GM23248 (cell line): ENCODE measurements around the gene NPM1. TPM values are rescaled to one million over a fixed set of nuclear protein-coding genes. Genes with fewer than 3 reads are reported as not detected.
"Not testable (repeated sequence)": the region's sequence is repeated elsewhere in the genome, so short reads cannot be mapped to it uniquely, and the experiment has no call there.

Experiments
- DNase-seq: peaks from one replicate; pipeline ENCODE4 v3.0.0-alpha.2; 2015
- H2AFZ ChIP-seq: fragments of 200-600 bp; sonication (generic); 2 replicates; pipeline ENCODE4 v1.6.1; 2016; ENCODE audit warnings: antibody characterized with exemption
- H3F3A ChIP-seq: fragments of 200-600 bp; sonication (generic); 2 replicates; pipeline ENCODE4 v1.6.1; 2016; ENCODE audit warnings: mild to moderate bottlenecking, antibody characterized with exemption, mixed run types; ENCODE audit not compliant: insufficient read depth
- H3K27ac ChIP-seq: fragments of 200-600 bp; sonication (generic); 2 replicates; pipeline ENCODE4 v1.5.1; 2016; ENCODE audit warnings: mild to moderate bottlenecking
- H3K27me3 ChIP-seq: fragments of 200-600 bp; sonication (generic); replicated peaks from 2 replicates; pipeline ENCODE4 v1.6.1; 2016; ENCODE audit warnings: mild to moderate bottlenecking; ENCODE audit not compliant: insufficient read depth
- H3K36me3 ChIP-seq: fragments of 200-600 bp; sonication (generic); 2 replicates; pipeline ENCODE4 v1.6.1; 2016; ENCODE audit warnings: low read depth, mild to moderate bottlenecking
- H3K4me1 ChIP-seq: fragments of 200-600 bp; sonication (generic); 2 replicates; pipeline ENCODE4 v1.6.1; 2016; ENCODE audit warnings: mild to moderate bottlenecking; ENCODE audit not compliant: insufficient read depth
- H3K4me2 ChIP-seq: fragments of 200-600 bp; sonication (generic); one replicate; pipeline ENCODE4 v1.6.1; 2016; ENCODE audit warnings: mild to moderate bottlenecking; ENCODE audit not compliant: unreplicated experiment
- H3K4me3 ChIP-seq: fragments of 200-600 bp; sonication (generic); 2 replicates; pipeline ENCODE4 v1.5.1; 2016; ENCODE audit warnings: mild to moderate bottlenecking
- H3K79me2 ChIP-seq: fragments of 200-600 bp; sonication (generic); 2 replicates; pipeline ENCODE4 v1.6.1; 2016; ENCODE audit warnings: mild to moderate bottlenecking; ENCODE audit not compliant: insufficient read depth
- H3K9ac ChIP-seq: fragments of 200-600 bp; sonication (generic); 2 replicates; pipeline ENCODE4 v1.6.1; 2016; ENCODE audit warnings: mild to moderate bottlenecking
- H3K9me2 ChIP-seq: fragments of 200-600 bp; sonication (generic); 2 replicates; pipeline ENCODE4 v1.6.1; 2016; ENCODE audit warnings: mixed run types, mild to moderate bottlenecking, moderate library complexity; ENCODE audit not compliant: insufficient read depth
- H3K9me3 ChIP-seq: fragments of 200-600 bp; sonication (generic); one replicate; pipeline ENCODE4 v1.6.1; 2017; ENCODE audit warnings: low read depth
- H4K20me1 ChIP-seq: fragments of 200-600 bp; sonication (generic); 2 replicates; pipeline ENCODE4 v1.6.0; 2016; ENCODE audit not compliant: insufficient read depth
- EZH2 ChIP-seq: fragments of 200-600 bp; sonication (generic); IDR thresholded peaks from 2 replicates; pipeline ENCODE4 v1.6.1; 2018; ENCODE audit warnings: antibody characterized with exemption, mild to moderate bottlenecking; ENCODE audit not compliant: insufficient read depth, poor library complexity, severe bottlenecking
- EZH2phosphoT487 ChIP-seq: fragments of 200-600 bp; sonication (generic); IDR thresholded peaks from 2 replicates; pipeline ENCODE4 v1.6.1; 2018; ENCODE audit warnings: antibody characterized with exemption, moderate library complexity, mild to moderate bottlenecking, low read depth; ENCODE audit not compliant: insufficient read depth
- WGBS, 2 experiments: methylation state at CpG; one replicate each; pipeline ENCODE4 v1.1.6; 2015 to 2017; ENCODE audit warnings: low lambda C conversion rate in 2 of 2, low coverage in 1 of 2; ENCODE audit errors: missing lambda C conversion rate in 2 of 2; 5-methylcytosine and 5-hydroxymethylcytosine counted together
- in situ Hi-C: fragments of 300-500 bp; cut with MboI; formaldehyde crosslinking; loops from 2 replicates; pipeline ENCODE4 v1.15.0; 2020
- polyA plus RNA-seq: library from polyadenylated mRNA; unstranded; fragments of >200 nt; fragmentation: Nextera tagmentation; extraction: Ambion mirVana; gene quantifications from 2 replicates; pipeline ENCODE4 v1.2.1, GENCODE V29; 2016
- total RNA-seq: library from RNA; depleted of rRNA; stranded (reverse); fragments of >200 nt; shearing (Covaris generic); gene quantifications from 2 replicates; pipeline ENCODE4 v1.2.3, GENCODE V29; 2014

NPM1 gene
- total and polyA plus RNA-seq, 2 experiments from 2014 or later = 584 to 757 TPM

GRCh38 chr5:171401167-171401947, 13.7 kb downstream of the NPM1 start:
- Histone ChIP-seq H3K9me2 (no peaks in the 10 kb centered on the region), H3K4me1 (peaks cover 12% of the 10 kb centered on the region), H3K27ac (no peak overlapping the region), H3K36me3 (peaks cover 71% of the 10 kb centered on the region), H3K9ac (no peak overlapping the region), H3K4me3 (no peak overlapping the region), H3K4me2 (no peak overlapping the region), H3K9me3 (no peaks in the 10 kb centered on the region), H3F3A (peaks cover 65% of the 10 kb centered on the region), H3K79me2 (peaks cover 76% of the 10 kb centered on the region), H4K20me1 (peaks cover 40% of the 10 kb centered on the region), H2AFZ (no peak overlapping the region), H3K27me3 (no peaks in the 10 kb centered on the region)
- 97 to 98% methylated on average over 13 of the region's 13 CpGs for WGBS, 2 experiments
- TF ChIP-seq EZH2 = no peak
- TF ChIP-seq EZH2phosphoT487 = no peak
- in situ Hi-C loops = loop anchor here (25.0 kb wide), 2 partner anchors 436 to 636 kb away; no protein-coding TSS in a partner anchor
- DNase-seq = no peak

GRCh38 chr5:171402751-171403150, 15.1 kb downstream of the NPM1 start:
- H3K27ac ChIP-seq, H3K4me3 ChIP-seq, H3K9me3 ChIP-seq, H3K9me2 ChIP-seq, H2AFZ ChIP-seq, H3K9ac ChIP-seq, DNase-seq, H3K4me2 ChIP-seq, H3K27me3 ChIP-seq: not testable (repeated sequence)
- in situ Hi-C loops = loop anchor here (25.0 kb wide), 2 partner anchors 435 to 635 kb away; no protein-coding TSS in a partner anchor
- peaks cover 73% of the 10 kb centered on the region for H3K36me3 ChIP-seq
- H4K20me1 ChIP-seq = peaks cover 39% of the 10 kb centered on the region
- H3F3A ChIP-seq = peaks cover 65% of the 10 kb centered on the region
- peaks cover 14% of the 10 kb centered on the region for H3K4me1 ChIP-seq
- H3K79me2 ChIP-seq = peaks cover 76% of the 10 kb centered on the region

- Histone ChIP-seq H3K27ac (0 out of 2 replicates have a peak overlapping the region, but pooled peaks have one; percentile 4), H4K20me1 (peaks cover 46% of the 10 kb centered on the region), H3K36me3 (peaks cover 71% of the 10 kb centered on the region), H3K4me1 (peaks cover 31% of the 10 kb centered on the region), H3K79me2 (peaks cover 76% of the 10 kb centered on the region), H3F3A (peaks cover 68% of the 10 kb centered on the region), H3K4me3 (no peak overlapping the region), H3K4me2 (peak overlapping the region; percentile 7), H3K9me3 (no peaks in the 10 kb centered on the region), H3K27me3 (no peaks in the 10 kb centered on the region), H3K9ac (no peak overlapping the region), H3K9me2 (no peaks in the 10 kb centered on the region), H2AFZ (no peak overlapping the region)
- in situ Hi-C loops = loop anchor here (25.0 kb wide), 2 partner anchors 432 to 632 kb away; no protein-coding TSS in a partner anchor
- TF ChIP-seq EZH2phosphoT487 = no peak
- WGBS, 2 experiments = 58 to 61% methylated on average over 3 of the region's 3 CpGs
- peak; percentile 63 for DNase-seq
These were observed 18.0 kb downstream of the NPM1 start for GRCh38 chr5:171405615-171406014.

GRCh38 chr5:171407234-171407633, 19.6 kb downstream of the NPM1 start:
- H3K4me1 ChIP-seq = peaks cover 31% of the 10 kb centered on the region
- in situ Hi-C loops = loop anchor here (25.0 kb wide), 2 partner anchors 430 to 630 kb away; no protein-coding TSS in a partner anchor
- H3K36me3 ChIP-seq = peaks cover 69% of the 10 kb centered on the region
- H3K79me2 ChIP-seq = peaks cover 71% of the 10 kb centered on the region
- peaks cover 49% of the 10 kb centered on the region; the same call in 1 of the 2 replicates for H4K20me1 ChIP-seq
- 90 to 91% methylated on average over 4 of the region's 4 CpGs for WGBS, 2 experiments
- no peak for DNase-seq
- 0 out of 2 replicates have a peak overlapping the region, but pooled peaks have one; percentile 3 for H3K27ac ChIP-seq
- no peak overlapping the region for H3K4me2 ChIP-seq
- H3K4me3 ChIP-seq = no peak overlapping the region
- H3K27me3 ChIP-seq = no peaks in the 10 kb centered on the region
- H3F3A ChIP-seq = peaks cover 70% of the 10 kb centered on the region
- H3K9ac ChIP-seq = no peak overlapping the region
- TF ChIP-seq EZH2phosphoT487 = no peak
- H2AFZ ChIP-seq = no peak overlapping the region
- no peaks in the 10 kb centered on the region for H3K9me2 ChIP-seq
- no peaks in the 10 kb centered on the region for H3K9me3 ChIP-seq
